GM10847 (cell line): ENCODE measurements around the gene MIGA1.

Experiments used
- POLR2A ChIP-seq: IDR thresholded peaks from 2 replicates; pipeline ENCODE4 v1.6.1; 2011; ENCODE audit not compliant: insufficient read length; ENCODE audit errors: extremely low read depth

The MIGA1 gene

GRCh38 chr1:77876884-77877283 lies 97.4 kb downstream of the MIGA1 start:
- no peak for TF ChIP-seq POLR2A

- TF ChIP-seq POLR2A: no peak
Observed at GRCh38 chr1:77881061-77881460, 101.6 kb downstream of the MIGA1 start.

- no peak for TF ChIP-seq POLR2A
Observed at GRCh38 chr1:77882411-77882810, 103.0 kb downstream of the MIGA1 start.

- no peak for TF ChIP-seq POLR2A
Observed at GRCh38 chr1:77888081-77888780, 108.8 kb downstream of the MIGA1 start, which contains the start of gene NEXN. TSS of gene NEXN (plus strand) at chr1:77888624. CDS start at chr1:77916107, 27,483 bp downstream.

GRCh38 chr1:77888781-77889642 lies 109.6 kb downstream of the MIGA1 start:
- TF ChIP-seq POLR2A: no peak

- TF ChIP-seq POLR2A: no peak
Observed at GRCh38 chr1:77889671-77890070, 110.2 kb downstream of the MIGA1 start.

- TF ChIP-seq POLR2A: no peak
Observed at GRCh38 chr1:77891200-77891599, 111.8 kb downstream of the MIGA1 start.

GRCh38 chr1:77899647-77900320 lies 120.3 kb downstream of the MIGA1 start:
- no peak for TF ChIP-seq POLR2A

GRCh38 chr1:77900687-77901293 lies 121.3 kb downstream of the MIGA1 start:
- TF ChIP-seq POLR2A: no peak

- TF ChIP-seq POLR2A: no peak
Observed at GRCh38 chr1:77905603-77906002, 126.2 kb downstream of the MIGA1 start.

GRCh38 chr1:77906019-77906545 lies 126.6 kb downstream of the MIGA1 start:
- TF ChIP-seq POLR2A: no peak

GRCh38 chr1:77906624-77907023 lies 127.2 kb downstream of the MIGA1 start:
- no peak for TF ChIP-seq POLR2A

- no peak for TF ChIP-seq POLR2A
Observed at GRCh38 chr1:77910116-77910515, 130.7 kb downstream of the MIGA1 start.

- no peak for TF ChIP-seq POLR2A
Observed at GRCh38 chr1:77925518-77925917, 146.1 kb downstream of the MIGA1 start.

GRCh38 chr1:77925956-77926355 lies 146.5 kb downstream of the MIGA1 start:
- TF ChIP-seq POLR2A: no peak
